ENCODE results near the gene DZIP1. TPM values are rescaled to one million over a fixed set of nuclear protein-coding genes. Genes with fewer than 3 reads are reported as not detected.

Gene DZIP1
- total RNA-seq, 5 donors from 2014 or later (not counting 1 experiment from before 2014, with no cell fraction given) = 0.10 to 0.19 (median 0.12) TPM; not detected in 2

DNA sequence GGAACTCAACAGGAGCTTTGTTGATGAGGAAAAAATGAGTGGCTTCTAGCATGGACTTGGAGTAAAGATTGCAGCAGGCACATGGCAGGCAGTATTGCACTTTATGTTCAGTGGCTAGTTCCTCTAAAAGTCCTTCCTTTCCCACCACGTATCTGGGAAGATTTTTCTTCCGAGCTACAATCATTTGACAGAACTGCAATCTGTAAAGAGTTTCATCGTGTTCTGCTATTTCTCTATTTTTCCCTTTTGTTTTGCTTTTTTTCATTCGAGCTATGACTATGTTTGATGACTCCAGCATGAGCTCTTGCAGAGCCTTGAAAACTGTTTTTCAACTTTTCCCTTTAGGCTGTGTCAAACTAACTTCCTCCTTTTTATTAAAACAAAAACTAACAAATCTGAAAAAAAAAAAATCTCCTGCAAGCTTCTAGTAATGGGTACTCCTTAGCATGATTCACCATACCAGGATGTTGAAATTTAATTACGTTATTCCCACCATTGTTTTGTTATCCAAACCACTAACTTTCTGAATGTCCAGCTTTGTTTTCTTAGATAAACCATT is 79.7 kb downstream of the DZIP1 start:
- no peaks in the 10 kb centered on the region for H3K4me1 Mint-ChIP-seq

DNA sequence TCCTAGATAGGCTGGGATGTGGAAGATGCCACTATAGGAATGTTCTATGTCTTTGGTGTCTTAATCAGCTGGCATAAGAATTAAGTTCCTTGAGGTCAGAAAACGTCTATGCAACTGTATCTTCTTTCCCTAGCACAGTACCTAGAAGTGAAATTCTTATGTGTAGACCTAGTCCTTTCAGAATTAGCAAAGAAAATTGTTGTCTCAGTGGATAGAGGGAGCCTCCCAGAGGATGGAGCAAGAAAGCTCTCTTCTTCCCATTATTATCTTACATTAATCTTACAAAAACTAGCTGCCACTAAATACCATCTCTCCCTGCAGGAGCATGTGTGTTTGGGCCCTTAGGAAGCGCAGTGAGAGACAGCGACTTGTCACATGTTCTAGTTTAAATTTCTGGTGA is 80.4 kb downstream of the DZIP1 start:
- H3K9me3 Mint-ChIP-seq = peaks cover 0 to 5% (median 4%) of the 10 kb centered on the region in 3 donors
- peaks cover 17 to 19% of the 10 kb centered on the region in 2 donors for H3K27me3 Mint-ChIP-seq
- CTCF ChIA-PET = no interaction called here
- no peaks in the 10 kb centered on the region for H3K27me3 ChIP-seq (replicated peaks in 1 of 2; ENCODE audit: control insufficient read depth in 2 of 2, extremely low read depth in 1 of 2, insufficient read depth in 2 of 2, low read length in 1 of 2)
- no peaks in the 10 kb centered on the region for H3K36me3 Mint-ChIP-seq
- no peaks in the 10 kb centered on the region for H3K4me1 ChIP-seq (ENCODE audit: control insufficient read depth in 1 of 2, extremely low read depth in 1 of 2, insufficient read depth in 2 of 2, low read length in 2 of 2)
- no peaks in the 10 kb centered on the region for H3K36me3 ChIP-seq (ENCODE audit: control insufficient read depth in 2 of 2, extremely low read depth in 1 of 2, insufficient read depth in 1 of 2, low read length in 1 of 2)
- WGBS (ENCODE audit: insufficient coverage) = 100% methylated on average over 2 of the region's 3 CpGs
- ATAC-seq (replicated peaks in 1 of 4) = no peak
- no peak overlapping the region for H3K4me3 Mint-ChIP-seq
- DNase-seq = no peak
- H3K27ac Mint-ChIP-seq = no peak overlapping the region
- H3K27ac ChIP-seq (ENCODE audit: low read length) = no peak overlapping the region
- no peak overlapping the region for H3K4me3 ChIP-seq (ENCODE audit: control insufficient read depth in 1 of 2, extremely low read depth in 1 of 2, low read length in 1 of 2)
- H3K4me1 Mint-ChIP-seq = no peaks in the 10 kb centered on the region
- no peaks in the 10 kb centered on the region for H3K9me3 ChIP-seq
- POLR2A ChIA-PET = no interaction called here

More for the DNA sequence above, 79.7 kb downstream of the DZIP1 start:
- H3K36me3 ChIP-seq (ENCODE audit: control insufficient read depth in 2 of 2, extremely low read depth in 1 of 2, insufficient read depth in 1 of 2, low read length in 1 of 2) = no peaks in the 10 kb centered on the region
- no peak overlapping the region for H3K27ac Mint-ChIP-seq
- H3K9me3 ChIP-seq = no peaks in the 10 kb centered on the region
- peaks cover 0 to 5% (median 4%) of the 10 kb centered on the region in 3 donors for H3K9me3 Mint-ChIP-seq
- no peak overlapping the region for H3K4me3 ChIP-seq (ENCODE audit: control insufficient read depth in 1 of 2, extremely low read depth in 1 of 2, low read length in 1 of 2)
- ATAC-seq (replicated peaks in 1 of 4) (no peak), DNase-seq (no peak)
- no peak overlapping the region for H3K27ac ChIP-seq (ENCODE audit: low read length)
- ChIA-PET CTCF (interaction anchor here in 1 of 2 donors (0.7 kb wide), 1 partner anchor 97 kb away, joined by 4 read pairs; no protein-coding TSS in a partner anchor), POLR2A (no interaction called here)
- peaks cover 14 to 19% of the 10 kb centered on the region in 2 donors for H3K27me3 Mint-ChIP-seq
- 22% methylated on average over 3 of the region's 5 CpGs for WGBS (ENCODE audit: insufficient coverage)
- H3K27me3 ChIP-seq (replicated peaks in 1 of 2; ENCODE audit: control insufficient read depth in 2 of 2, extremely low read depth in 1 of 2, insufficient read depth in 2 of 2, low read length in 1 of 2) = no peaks in the 10 kb centered on the region
- no peak overlapping the region for H3K4me3 Mint-ChIP-seq
- H3K4me1 ChIP-seq (ENCODE audit: control insufficient read depth in 1 of 2, extremely low read depth in 1 of 2, insufficient read depth in 2 of 2, low read length in 2 of 2) = no peaks in the 10 kb centered on the region
- H3K36me3 Mint-ChIP-seq = no peaks in the 10 kb centered on the region

DNA sequence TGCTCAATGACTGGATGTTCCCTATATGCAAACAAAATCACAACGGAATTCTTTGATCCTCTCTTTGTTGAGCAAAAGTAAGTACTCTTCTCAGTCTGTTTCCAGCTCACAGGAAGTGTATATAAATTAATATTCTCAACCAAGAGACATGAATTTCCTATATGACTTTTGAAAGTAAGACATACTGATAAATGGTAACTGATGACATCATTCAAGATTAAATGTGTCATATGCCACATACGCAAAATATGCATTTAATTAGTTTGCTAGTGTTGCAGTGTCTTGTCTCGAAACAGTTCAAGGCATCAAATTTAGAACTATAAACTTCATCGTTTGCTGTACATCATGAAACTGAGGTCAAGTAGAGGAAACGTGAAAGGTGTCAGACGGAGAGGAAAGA is 84.1 kb downstream of the DZIP1 start:
- no peaks in the 10 kb centered on the region for H3K36me3 ChIP-seq (ENCODE audit: control insufficient read depth in 2 of 2, extremely low read depth in 1 of 2, insufficient read depth in 1 of 2, low read length in 1 of 2)
- CTCF ChIA-PET = no interaction called here
- Mint-ChIP-seq H3K4me3 (no peak overlapping the region), H3K27ac (no peak overlapping the region), H3K27me3 (peaks cover 18 to 21% of the 10 kb centered on the region in 2 donors), H3K4me1 (no peaks in the 10 kb centered on the region), H3K9me3 (no peaks in the 10 kb centered on the region), H3K36me3 (no peaks in the 10 kb centered on the region)
- H3K27me3 ChIP-seq (replicated peaks in 1 of 2; ENCODE audit: control insufficient read depth in 2 of 2, extremely low read depth in 1 of 2, insufficient read depth in 2 of 2, low read length in 1 of 2) = peaks cover 0 to 2% of the 10 kb centered on the region in 2 experiments
- H3K9me3 ChIP-seq = no peaks in the 10 kb centered on the region
- POLR2A ChIA-PET = no interaction called here
- no peaks in the 10 kb centered on the region for H3K4me1 ChIP-seq (ENCODE audit: control insufficient read depth in 1 of 2, extremely low read depth in 1 of 2, insufficient read depth in 2 of 2, low read length in 2 of 2)
- no peak overlapping the region for H3K27ac ChIP-seq (ENCODE audit: low read length)
- 80% methylated on average over 2 of the region's 6 CpGs for WGBS (ENCODE audit: insufficient coverage)
- ATAC-seq (replicated peaks in 1 of 4) = no peak
- DNase-seq = no peak
- H3K4me3 ChIP-seq (ENCODE audit: control insufficient read depth in 1 of 2, extremely low read depth in 1 of 2, low read length in 1 of 2) = no peak overlapping the region

DNA sequence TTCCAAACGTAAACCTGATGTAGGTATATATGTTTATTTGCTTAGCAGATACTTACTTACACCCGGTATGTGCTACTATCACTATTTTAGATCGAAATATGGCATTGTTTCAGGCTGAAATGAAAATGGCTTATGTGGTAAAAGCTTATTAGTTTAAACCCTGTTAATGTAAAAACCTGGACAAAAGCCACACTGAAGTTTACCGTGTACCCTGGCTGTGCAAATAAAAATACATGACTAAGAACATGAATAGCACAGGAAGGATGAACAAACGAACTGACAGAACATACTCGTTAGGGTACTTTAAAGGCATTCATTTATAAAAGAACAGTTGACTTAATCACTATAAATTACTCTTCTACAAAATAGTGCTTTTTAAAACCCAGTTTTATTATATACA is 85.4 kb downstream of the DZIP1 start:
- Histone ChIP-seq H3K9me3 (no peaks in the 10 kb centered on the region), H3K4me3 (ENCODE audit: control insufficient read depth in 1 of 2, extremely low read depth in 1 of 2, low read length in 1 of 2) (no peak overlapping the region), H3K27me3 (replicated peaks in 1 of 2; ENCODE audit: control insufficient read depth in 2 of 2, extremely low read depth in 1 of 2, insufficient read depth in 2 of 2, low read length in 1 of 2) (peaks cover 0 to 10% of the 10 kb centered on the region in 2 experiments), H3K4me1 (ENCODE audit: control insufficient read depth in 1 of 2, extremely low read depth in 1 of 2, insufficient read depth in 2 of 2, low read length in 2 of 2) (peaks cover 0 to 2% of the 10 kb centered on the region in 2 experiments), H3K27ac (ENCODE audit: low read length) (no peak overlapping the region), H3K36me3 (ENCODE audit: control insufficient read depth in 2 of 2, extremely low read depth in 1 of 2, insufficient read depth in 1 of 2, low read length in 1 of 2) (no peaks in the 10 kb centered on the region)
- 45% methylated on average over 2 of the region's 6 CpGs for WGBS (ENCODE audit: insufficient coverage)
- CTCF ChIA-PET = interaction anchor here in 1 of 2 donors (0.7 kb wide), 1 partner anchor 275 kb away, joined by 4 read pairs; no protein-coding TSS in a partner anchor
- Mint-ChIP-seq H3K27me3 (peaks cover 25 to 32% of the 10 kb centered on the region in 2 donors), H3K9me3 (no peaks in the 10 kb centered on the region), H3K4me1 (peaks cover 2 to 5% (median 4%) of the 10 kb centered on the region in 3 donors), H3K4me3 (no peak overlapping the region), H3K36me3 (no peaks in the 10 kb centered on the region), H3K27ac (no peak overlapping the region)
- DNase-seq (no peak), ATAC-seq (replicated peaks in 1 of 4) (no peak)
- POLR2A ChIA-PET = no interaction called here

DNA sequence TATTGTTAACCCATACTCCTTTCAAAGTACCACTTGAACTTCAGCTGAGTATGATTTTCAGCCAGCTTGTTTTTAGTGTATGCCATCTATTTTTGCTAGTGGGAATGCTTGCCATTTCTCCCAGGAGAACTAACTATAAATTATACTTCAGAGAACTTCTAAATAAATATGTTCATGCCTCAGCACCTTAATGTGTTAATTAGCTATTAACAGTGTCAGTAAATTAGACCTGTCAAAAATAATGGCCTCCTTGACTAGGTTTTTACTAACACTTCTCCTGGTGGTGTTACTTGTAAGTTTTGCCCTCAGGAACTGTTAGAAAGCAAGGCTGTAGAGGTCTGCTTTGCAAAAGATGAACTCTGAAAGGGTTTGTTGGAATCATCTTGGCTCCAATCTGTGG is 87.5 kb downstream of the DZIP1 start:
- Histone ChIP-seq H3K36me3 (ENCODE audit: control insufficient read depth in 2 of 2, extremely low read depth in 1 of 2, insufficient read depth in 1 of 2, low read length in 1 of 2) (no peaks in the 10 kb centered on the region), H3K27me3 (replicated peaks in 1 of 2; ENCODE audit: control insufficient read depth in 2 of 2, extremely low read depth in 1 of 2, insufficient read depth in 2 of 2, low read length in 1 of 2) (peaks cover 0 to 29% of the 10 kb centered on the region in 2 experiments), H3K4me3 (ENCODE audit: control insufficient read depth in 1 of 2, extremely low read depth in 1 of 2, low read length in 1 of 2) (no peak overlapping the region), H3K9me3 (no peaks in the 10 kb centered on the region), H3K4me1 (ENCODE audit: control insufficient read depth in 1 of 2, extremely low read depth in 1 of 2, insufficient read depth in 2 of 2, low read length in 2 of 2) (peaks cover 10 to 15% of the 10 kb centered on the region in 2 experiments), H3K27ac (ENCODE audit: low read length) (no peak overlapping the region)
- no peak overlapping the region for H3K4me3 Mint-ChIP-seq
- ATAC-seq (replicated peaks in 1 of 4) (no peak), DNase-seq (no peak)
- peaks cover 6 to 14% (median 11%) of the 10 kb centered on the region in 3 donors for H3K4me1 Mint-ChIP-seq
- CTCF ChIA-PET = interaction anchor here (0.6 to 0.7 kb wide), 2 partner anchors 16 to 434 kb away, joined by 3 to 4 read pairs; no protein-coding TSS in a partner anchor
- H3K36me3 Mint-ChIP-seq = no peaks in the 10 kb centered on the region
- POLR2A ChIA-PET = interaction anchor here in 1 of 2 donors (0.6 kb wide), 1 partner anchor 1680 kb away, joined by 3 read pairs; no protein-coding TSS in a partner anchor
- peaks cover 31 to 35% of the 10 kb centered on the region in 2 donors for H3K27me3 Mint-ChIP-seq
- no peaks in the 10 kb centered on the region for H3K9me3 Mint-ChIP-seq
- H3K27ac Mint-ChIP-seq = no peak overlapping the region

DNA sequence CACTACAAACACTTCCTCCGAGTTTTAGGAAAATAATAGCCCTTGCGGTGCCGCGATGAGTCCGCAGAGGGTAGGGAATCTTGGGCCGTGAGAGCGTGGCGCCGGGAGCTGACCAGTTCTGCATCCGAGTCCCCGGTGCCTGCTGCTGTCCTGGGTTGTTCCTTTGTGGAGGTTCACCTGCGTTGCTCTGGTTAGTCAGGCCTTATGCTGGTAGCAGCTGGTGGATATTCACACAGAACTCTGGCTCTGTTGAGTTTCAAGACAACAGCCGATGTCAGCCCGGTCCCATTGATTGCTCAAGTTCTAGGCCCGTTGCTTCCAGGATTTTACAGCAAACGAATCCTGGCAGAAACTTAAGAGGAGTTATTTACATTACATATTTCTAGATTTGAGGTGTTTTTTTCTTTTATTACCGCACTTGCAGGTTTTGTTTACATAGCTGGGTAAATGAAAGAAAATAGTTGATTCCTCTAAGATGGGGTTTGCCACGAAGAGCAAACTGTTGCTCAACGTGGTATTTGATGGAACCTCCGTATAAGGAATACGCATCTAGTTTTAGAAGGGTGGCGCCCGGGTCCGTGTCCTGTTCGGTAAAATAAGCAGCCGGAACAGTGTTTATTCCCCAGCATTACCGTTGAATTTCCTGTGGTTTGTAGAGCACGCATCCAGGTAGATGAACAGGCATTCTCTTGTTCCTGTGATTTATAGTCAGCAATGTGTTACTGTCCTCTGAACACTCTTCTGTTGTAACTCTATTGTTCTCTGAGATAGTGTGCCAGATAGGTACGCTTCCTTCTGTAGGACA is 90.7 kb downstream of the DZIP1 start:
- ATAC-seq (replicated peaks in 1 of 4) = no peak
- Mint-ChIP-seq H3K36me3 (no peaks in the 10 kb centered on the region), H3K27ac (no peak overlapping the region), H3K9me3 (no peaks in the 10 kb centered on the region), H3K4me1 (peaks cover 6 to 17% (median 16%) of the 10 kb centered on the region in 3 donors), H3K27me3 (peaks cover 52 to 53% of the 10 kb centered on the region in 2 donors), H3K4me3 (peak overlapping the region in 2 of 3 donors; percentile 48 to 72)
- DNase-seq = no peak
- H3K36me3 ChIP-seq (ENCODE audit: control insufficient read depth in 2 of 2, extremely low read depth in 1 of 2, insufficient read depth in 1 of 2, low read length in 1 of 2) = no peaks in the 10 kb centered on the region
- peaks cover 10 to 15% of the 10 kb centered on the region in 2 experiments for H3K4me1 ChIP-seq (ENCODE audit: control insufficient read depth in 1 of 2, extremely low read depth in 1 of 2, insufficient read depth in 2 of 2, low read length in 2 of 2)
- no peak overlapping the region for H3K27ac ChIP-seq (ENCODE audit: low read length)
- 6% methylated on average over 22 of the region's 29 CpGs for WGBS (ENCODE audit: insufficient coverage)
- CTCF ChIA-PET = no interaction called here
- peaks cover 0 to 38% of the 10 kb centered on the region in 2 experiments for H3K27me3 ChIP-seq (replicated peaks in 1 of 2; ENCODE audit: control insufficient read depth in 2 of 2, extremely low read depth in 1 of 2, insufficient read depth in 2 of 2, low read length in 1 of 2)
- peak overlapping the region in 1 of 2 donors; percentile 67 for H3K4me3 ChIP-seq (ENCODE audit: control insufficient read depth in 1 of 2, extremely low read depth in 1 of 2, low read length in 1 of 2)
- H3K9me3 ChIP-seq = no peaks in the 10 kb centered on the region
- POLR2A ChIA-PET = no interaction called here

All from T-cell (primary cell).